Fibroblast of lung (primary cell): ENCODE measurements around the gene TICRR.

Experiments used
- CTCF ChIP-seq, 2 donors: IDR thresholded peaks in 1 of 2; conservative IDR thresholded peaks in 1 of 2; 1 replicate in 1 of 2; 2 replicates in 1 of 2; pipeline ENCODE4 v1.5.1; 2011 to 2012; ENCODE audit warnings: low read length in 2 of 2, control low read depth in 1 of 2, inconsistent platforms in 1 of 2, low read depth in 1 of 2, mild to moderate bottlenecking in 1 of 2
- EZH2 ChIP-seq: IDR thresholded peaks from 2 replicates; pipeline ENCODE4 v1.5.1; 2012; ENCODE audit warnings: low read length, control low read depth, mild to moderate bottlenecking; ENCODE audit errors: missing control alignments

- no peak for TF ChIP-seq CTCF (conservative IDR thresholded peaks at IDR 0.05 in 1 of 2, IDR thresholded peaks at IDR 0.05 in 1 of 2; ENCODE audit: low read depth in 1 of 2, low read length in 2 of 2)
- TF ChIP-seq EZH2: no peak
Measured at GRCh38 chr15:89542369-89542768, 32.9 kb upstream of the TICRR start.
